Nephron progenitor cell (in vitro differentiated cells): ENCODE data around the gene FAM168A.

ENCODE experiments used
- DNase-seq: peaks from one replicate; pipeline ENCODE4 v3.0.0; 2021
- H3K27ac Mint-ChIP-seq: 2 replicates; pipeline ENCODE4 v1.8.0; 2021; ENCODE audit warnings: mild to moderate bottlenecking, moderate library complexity, mixed read lengths
- H3K27me3 Mint-ChIP-seq: 2 replicates; pipeline ENCODE4 v1.8.0; 2021; ENCODE audit warnings: mild to moderate bottlenecking, low read depth, mixed read lengths; ENCODE audit not compliant: poor library complexity
- H3K36me3 Mint-ChIP-seq: 2 replicates; pipeline ENCODE4 v1.8.0; 2021; ENCODE audit warnings: low read depth, mixed read lengths
- H3K4me1 Mint-ChIP-seq: 2 replicates; pipeline ENCODE4 v1.8.0; 2021; ENCODE audit warnings: mixed read lengths
- H3K4me3 Mint-ChIP-seq: 2 replicates; pipeline ENCODE4 v1.8.0; 2021; ENCODE audit warnings: mild to moderate bottlenecking, moderate library complexity, mixed read lengths
- H3K9me3 Mint-ChIP-seq: 2 replicates; pipeline ENCODE4 v1.8.0; 2021; ENCODE audit warnings: mild to moderate bottlenecking, moderate library complexity, mixed read lengths
- TF ChIP-seq, protein P1 (sequence below): fragments of 200-600 bp; sonication (generic); IDR thresholded peaks from 2 replicates; pipeline ENCODE4 v1.5.0; 2021; ENCODE audit warnings: antibody characterized with exemption

Gene FAM168A

DNA sequence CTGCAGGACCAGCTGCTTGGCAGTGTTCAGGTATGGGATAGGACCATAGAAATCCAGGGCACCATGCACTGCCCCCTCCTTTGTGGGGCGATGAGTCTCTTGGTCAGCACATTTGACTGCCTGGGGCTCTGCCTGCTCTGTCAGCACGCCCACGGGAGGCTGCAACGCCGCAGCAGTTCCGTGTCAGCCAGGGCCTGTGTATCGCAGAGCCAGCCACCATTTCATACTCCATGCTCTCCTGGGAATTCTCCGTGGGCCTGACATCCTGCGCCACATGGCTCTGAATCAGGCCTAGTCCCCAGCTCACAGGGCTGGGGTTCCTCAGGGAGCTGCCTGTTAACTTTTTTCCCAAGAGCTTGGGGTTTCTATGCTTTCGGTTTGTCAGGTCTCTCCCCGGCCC lies 238.6 kb downstream of the FAM168A start:
- H3K4me1 Mint-ChIP-seq, result peaks cover 4% of the 10 kb centered on the region
- TF ChIP-seq, protein P1, sequence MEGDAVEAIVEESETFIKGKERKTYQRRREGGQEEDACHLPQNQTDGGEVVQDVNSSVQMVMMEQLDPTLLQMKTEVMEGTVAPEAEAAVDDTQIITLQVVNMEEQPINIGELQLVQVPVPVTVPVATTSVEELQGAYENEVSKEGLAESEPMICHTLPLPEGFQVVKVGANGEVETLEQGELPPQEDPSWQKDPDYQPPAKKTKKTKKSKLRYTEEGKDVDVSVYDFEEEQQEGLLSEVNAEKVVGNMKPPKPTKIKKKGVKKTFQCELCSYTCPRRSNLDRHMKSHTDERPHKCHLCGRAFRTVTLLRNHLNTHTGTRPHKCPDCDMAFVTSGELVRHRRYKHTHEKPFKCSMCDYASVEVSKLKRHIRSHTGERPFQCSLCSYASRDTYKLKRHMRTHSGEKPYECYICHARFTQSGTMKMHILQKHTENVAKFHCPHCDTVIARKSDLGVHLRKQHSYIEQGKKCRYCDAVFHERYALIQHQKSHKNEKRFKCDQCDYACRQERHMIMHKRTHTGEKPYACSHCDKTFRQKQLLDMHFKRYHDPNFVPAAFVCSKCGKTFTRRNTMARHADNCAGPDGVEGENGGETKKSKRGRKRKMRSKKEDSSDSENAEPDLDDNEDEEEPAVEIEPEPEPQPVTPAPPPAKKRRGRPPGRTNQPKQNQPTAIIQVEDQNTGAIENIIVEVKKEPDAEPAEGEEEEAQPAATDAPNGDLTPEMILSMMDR, result no peak

GRCh38 chr11:73358071-73358470 lies 239.8 kb downstream of the FAM168A start:
- TF ChIP-seq, protein P1, result no peak
- H3K4me1 Mint-ChIP-seq, result peaks cover 4% of the 10 kb centered on the region
- peaks cover 5% of the 10 kb centered on the region for H3K27me3 Mint-ChIP-seq
- H3K9me3 Mint-ChIP-seq, result no peaks in the 10 kb centered on the region
- H3K27ac Mint-ChIP-seq, result peak overlapping the region; percentile 33
- no peak overlapping the region for H3K4me3 Mint-ChIP-seq
- H3K36me3 Mint-ChIP-seq, result peaks cover 48% of the 10 kb centered on the region
- DNase-seq, result no peak

More for the DNA sequence above, 238.6 kb downstream of the FAM168A start:
- no peak overlapping the region for H3K4me3 Mint-ChIP-seq
- no peak overlapping the region for H3K27ac Mint-ChIP-seq
- H3K27me3 Mint-ChIP-seq, result peaks cover 5% of the 10 kb centered on the region
- no peaks in the 10 kb centered on the region for H3K9me3 Mint-ChIP-seq
- DNase-seq, result no peak
- peaks cover 47% of the 10 kb centered on the region for H3K36me3 Mint-ChIP-seq

DNA sequence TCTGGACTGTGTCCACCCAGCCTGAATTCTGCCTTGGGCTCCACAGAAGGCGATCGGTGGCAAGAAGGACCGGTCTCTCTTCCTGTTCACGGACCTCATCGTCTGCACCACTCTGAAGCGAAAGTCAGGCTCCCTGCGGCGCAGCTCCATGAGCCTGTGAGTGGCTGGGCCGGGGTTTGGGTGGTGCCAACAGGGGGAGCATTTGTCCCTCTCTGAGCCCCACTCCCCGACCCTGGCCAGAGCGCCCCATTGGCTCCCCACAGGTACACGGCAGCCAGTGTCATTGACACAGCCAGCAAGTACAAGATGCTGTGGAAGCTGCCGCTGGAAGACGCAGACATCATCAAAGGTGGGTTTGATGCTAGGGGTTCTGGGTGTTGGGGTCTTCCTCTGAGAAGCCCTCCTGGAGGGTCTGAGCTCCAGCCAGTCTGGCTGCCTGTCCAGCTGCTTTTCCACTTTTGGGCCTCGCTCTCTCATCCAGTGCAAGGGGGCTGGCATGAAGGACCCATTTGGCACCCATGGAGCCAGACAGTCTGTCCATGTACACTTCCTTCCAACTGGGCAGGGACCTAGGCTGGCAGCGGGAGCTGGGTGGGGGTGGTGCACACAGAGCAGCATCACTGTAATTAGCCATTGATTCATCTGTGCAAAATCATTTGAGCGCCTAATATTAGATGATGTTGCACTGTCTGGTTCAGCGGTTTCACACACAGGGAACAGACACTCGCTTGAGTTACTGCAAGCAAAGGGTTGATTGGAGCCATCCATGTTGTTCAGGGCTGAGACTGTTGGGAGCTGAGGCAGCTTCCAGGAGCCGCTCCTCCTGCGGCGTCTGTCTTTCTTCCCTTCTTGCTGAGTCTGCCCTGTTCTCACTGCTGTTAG lies 240.7 kb downstream of the FAM168A start:
- Mint-ChIP-seq H3K4me1 (peaks cover 4% of the 10 kb centered on the region), H3K27me3 (peaks cover 5% of the 10 kb centered on the region)

DNA sequence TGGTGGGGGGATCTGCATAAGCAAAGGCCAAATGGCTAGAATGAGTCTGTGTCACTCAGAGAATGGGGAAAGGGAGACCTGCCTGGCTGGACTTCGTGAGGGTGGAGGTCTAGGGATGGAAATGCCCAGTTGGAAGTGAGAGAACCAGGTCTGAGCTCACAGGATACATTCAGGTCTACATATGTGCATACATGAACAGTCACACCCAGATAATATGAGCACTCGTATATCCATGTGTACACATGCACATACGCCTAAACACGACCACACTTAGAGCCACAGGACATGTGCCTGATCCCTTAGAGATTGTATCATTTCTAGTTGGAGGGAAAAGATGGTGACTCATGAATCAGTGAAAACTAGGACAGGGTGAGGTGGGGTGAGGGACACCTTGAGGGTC lies 242.8 kb downstream of the FAM168A start:
- TF ChIP-seq, protein P1, result no peak
- peaks cover 2% of the 10 kb centered on the region for H3K27me3 Mint-ChIP-seq
- H3K9me3 Mint-ChIP-seq, result no peaks in the 10 kb centered on the region
- H3K4me1 Mint-ChIP-seq, result peaks cover 6% of the 10 kb centered on the region
- no peak for DNase-seq
- peaks cover 29% of the 10 kb centered on the region for H3K36me3 Mint-ChIP-seq
- H3K27ac Mint-ChIP-seq, result no peak overlapping the region
- H3K4me3 Mint-ChIP-seq, result no peak overlapping the region

More for the DNA sequence above, 240.7 kb downstream of the FAM168A start:
- Mint-ChIP-seq H3K4me3 (no peak overlapping the region), H3K9me3 (no peaks in the 10 kb centered on the region), H3K27ac (no peak overlapping the region), H3K36me3 (peaks cover 43% of the 10 kb centered on the region)
- DNase-seq, result no peak
- TF ChIP-seq, protein P1, result no peak

- peaks cover 2% of the 10 kb centered on the region for H3K27me3 Mint-ChIP-seq
- no peak overlapping the region for H3K27ac Mint-ChIP-seq
- no peak for DNase-seq
- H3K4me1 Mint-ChIP-seq, result peaks cover 6% of the 10 kb centered on the region
- H3K4me3 Mint-ChIP-seq, result no peak overlapping the region
- TF ChIP-seq, protein P1, result no peak
- H3K9me3 Mint-ChIP-seq, result no peaks in the 10 kb centered on the region
- peaks cover 21% of the 10 kb centered on the region for H3K36me3 Mint-ChIP-seq
These were observed 244.5 kb downstream of the FAM168A start for GRCh38 chr11:73353422-73353821.
